ENCODE data around the gene SPTBN1.

GRCh38 chr2:54658564-54659071, 202.5 kb downstream of the SPTBN1 start:
- no peak for TF ChIP-seq TCF7L2 (IDR thresholded peaks at IDR 0.05; ENCODE audit: low read depth, low read length)
- no peak for TF ChIP-seq TAF1 (CRISPR knock-in tag; IDR thresholded peaks at IDR 0.05)
- TF ChIP-seq IRF2 (CRISPR knock-in tag; IDR thresholded peaks at IDR 0.05): no peak
